SIG-M5 treated with dmso at 0.1 percent for 504 hours (cell line): Measurements from ENCODE around the gene KCNK5.

Source experiments
- DNase-seq: peaks from one replicate; lab custom pipeline; 2025; ENCODE audit not compliant: unreplicated experiment; lab: John Stamatoyannopoulos, UW

The KCNK5 gene

DNA sequence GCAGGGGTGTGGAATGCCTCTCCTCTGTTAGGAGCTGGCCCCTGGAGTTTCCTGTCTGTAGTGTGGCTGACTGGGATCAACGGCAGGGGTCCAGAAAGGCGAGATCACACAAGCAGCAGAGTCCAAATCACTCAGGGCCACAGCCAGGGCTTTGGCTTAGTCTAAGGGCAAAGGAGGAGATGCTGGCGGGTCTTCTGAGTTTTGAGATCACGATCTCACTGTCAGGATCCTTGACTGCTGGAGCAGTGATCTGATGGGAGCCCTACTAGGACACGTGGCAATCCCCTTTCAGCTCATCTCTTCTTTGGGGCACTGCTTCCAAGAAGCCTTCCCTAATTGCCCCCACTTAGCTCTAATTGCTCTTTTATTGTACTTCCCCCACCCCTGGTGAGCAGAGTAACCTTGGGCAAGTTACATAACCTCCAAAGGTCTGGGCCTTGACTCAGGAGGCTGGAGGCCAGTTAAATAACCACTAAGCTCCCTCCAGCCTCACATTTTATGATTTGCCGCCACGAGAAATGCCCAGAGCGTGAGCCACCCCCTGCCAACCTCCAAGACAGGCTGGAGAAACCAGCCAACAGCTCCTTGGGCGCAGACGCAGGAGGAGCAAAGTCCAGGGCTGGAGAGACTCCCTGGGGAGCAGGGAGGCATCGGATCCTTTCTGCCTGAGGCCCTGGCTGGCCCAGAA is 12.0 kb downstream of the KCNK5 start:
- no peak for DNase-seq

DNA sequence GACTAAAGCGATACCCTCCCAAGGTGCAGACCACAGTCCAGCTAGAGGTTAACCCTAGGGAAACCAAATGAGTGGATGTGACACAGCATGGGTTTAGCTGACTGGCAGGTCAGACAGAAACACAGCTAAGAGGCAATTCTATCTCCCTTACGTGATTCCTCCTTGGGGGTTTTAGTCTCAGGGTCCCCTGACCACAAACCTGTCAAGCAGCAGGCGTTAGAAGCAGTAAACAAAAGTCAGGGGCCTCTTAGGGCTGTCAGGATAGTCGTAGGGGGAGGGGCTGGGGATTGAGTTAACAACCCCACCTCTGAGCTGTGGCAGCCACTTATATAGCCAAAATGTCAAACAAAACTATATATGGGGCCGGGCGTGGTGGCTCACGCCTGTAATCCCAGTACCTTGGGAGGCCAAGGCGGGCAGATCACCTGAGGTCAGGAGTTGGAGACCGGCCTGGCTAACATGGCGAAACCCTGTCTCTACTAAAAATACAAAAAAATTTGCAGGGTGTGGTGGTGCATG is 13.6 kb downstream of the KCNK5 start:
- DNase-seq = no peak

DNA sequence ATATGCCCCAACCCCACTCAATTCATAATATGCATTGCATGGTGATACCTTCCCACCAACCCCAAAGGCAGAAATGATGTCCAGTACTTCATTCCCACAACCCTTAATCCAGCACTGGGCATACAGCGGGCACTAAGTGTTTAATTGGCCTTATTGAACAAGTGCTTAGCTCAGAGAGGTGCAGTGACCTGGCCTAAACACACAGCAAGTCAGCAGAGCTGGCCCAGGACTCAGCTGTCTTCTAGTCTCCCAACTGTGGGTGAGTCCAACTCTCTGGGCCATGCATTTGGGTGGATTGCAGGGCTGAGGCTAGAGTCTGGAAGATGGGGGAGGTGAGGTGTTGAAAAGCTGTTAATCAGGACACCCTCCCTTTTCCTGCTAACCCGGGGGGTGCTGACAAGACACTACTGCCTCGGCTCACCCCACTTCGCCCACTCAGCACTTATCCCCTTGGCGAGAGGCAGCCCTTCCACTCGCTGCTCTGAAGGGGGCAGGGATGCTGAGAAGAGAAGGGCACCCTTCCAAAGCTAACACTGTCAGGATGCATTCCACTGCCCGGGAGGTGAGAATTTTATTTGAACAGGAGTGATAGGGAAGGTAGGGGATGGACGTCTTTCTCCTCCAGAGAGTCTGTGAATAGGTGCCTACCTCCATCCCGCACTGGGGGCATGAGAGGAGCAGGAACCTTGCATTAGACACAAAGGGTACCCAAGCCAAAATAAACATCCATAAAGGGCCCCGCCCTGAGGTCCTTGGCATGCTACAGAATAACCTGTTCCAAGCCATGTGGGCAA is 14.2 kb downstream of the KCNK5 start:
- no peak for DNase-seq

DNA sequence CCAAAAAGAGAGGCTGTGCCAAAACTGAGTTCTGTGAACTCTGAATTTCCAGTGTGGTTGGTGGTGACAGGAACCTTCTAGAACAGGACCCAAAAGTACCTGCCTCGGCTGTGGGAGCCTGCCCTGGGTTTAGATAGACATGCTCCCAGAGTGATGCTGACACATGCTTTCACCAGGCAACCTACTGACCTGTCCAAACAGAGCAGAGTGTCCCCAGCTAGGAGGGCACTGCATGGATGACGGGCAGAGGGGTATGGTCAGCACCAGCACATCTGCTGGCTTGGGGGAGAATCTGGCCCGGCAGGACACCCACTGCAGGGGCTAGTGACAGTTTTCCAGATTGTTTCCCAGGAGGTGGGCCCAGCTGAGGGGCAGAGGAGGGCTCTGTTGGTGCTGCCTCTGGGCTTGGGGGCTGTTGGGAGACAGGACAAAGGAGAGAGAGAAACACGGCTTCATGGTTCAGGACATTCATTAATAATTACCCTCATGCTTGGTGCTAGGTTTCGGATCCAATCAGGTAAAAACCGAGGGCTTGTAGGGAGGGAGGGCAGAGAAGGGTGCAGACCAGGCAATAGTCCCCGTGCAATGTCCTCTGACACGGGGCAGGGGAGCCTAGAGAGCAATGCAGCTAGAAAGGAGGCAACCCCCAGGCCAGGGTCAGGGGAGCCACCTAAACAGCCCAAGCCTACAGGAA is 15.0 kb downstream of the KCNK5 start:
- DNase-seq = no peak

DNA sequence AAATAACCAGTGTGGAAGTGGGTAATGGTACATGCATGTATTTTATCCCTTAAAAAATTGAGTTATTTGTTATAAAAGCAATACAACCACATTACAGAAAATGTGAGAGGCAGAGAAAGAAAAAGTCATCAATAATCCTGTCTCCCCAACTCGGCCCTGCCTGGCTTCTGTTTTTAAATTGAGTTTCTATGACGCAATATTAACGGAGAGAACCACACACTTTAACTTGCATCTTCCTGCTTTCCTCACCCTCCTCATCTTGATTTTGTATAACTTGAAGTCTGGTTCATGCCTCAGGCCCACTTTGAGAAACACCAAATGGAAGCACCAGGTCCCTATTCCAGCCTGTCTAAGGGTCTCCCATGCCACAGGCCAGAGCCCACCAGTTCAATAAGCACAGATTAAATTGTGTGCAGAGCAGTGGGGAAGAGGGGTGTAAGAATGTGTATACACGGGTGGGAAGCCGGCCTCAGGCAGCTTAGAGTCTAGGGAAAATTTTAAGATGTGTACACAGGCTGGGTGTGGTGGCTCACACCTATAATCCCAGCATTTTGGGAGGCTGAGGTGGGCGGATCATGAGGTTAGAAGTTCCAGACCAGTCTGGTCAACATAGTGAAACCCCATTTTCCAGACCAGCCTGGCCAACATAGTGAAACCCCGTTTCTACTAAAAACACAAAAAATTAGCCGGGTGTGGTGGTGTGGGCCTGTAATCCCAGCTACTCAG is 15.9 kb downstream of the KCNK5 start:
- peak; percentile 70 for DNase-seq

DNA sequence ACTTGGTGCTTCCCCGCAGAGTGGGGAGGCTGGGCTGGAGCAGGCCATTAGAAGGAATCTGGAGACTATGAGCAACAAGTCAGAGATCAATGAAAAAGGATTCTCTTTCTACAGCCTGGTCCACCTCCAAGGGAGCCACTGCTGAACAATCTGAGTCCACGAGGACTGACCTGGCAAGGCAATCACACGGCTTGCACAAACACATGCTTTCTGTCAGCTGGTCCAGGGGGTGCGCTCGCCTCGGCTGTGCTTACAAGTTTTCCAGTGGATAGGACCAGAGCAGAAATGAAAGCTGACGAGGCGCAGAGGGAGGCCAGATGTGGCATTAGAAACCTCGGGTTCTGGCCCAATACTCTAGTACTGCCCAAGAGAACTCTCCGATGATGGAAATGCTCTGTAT is 18.1 kb downstream of the KCNK5 start:
- no peak for DNase-seq

DNA sequence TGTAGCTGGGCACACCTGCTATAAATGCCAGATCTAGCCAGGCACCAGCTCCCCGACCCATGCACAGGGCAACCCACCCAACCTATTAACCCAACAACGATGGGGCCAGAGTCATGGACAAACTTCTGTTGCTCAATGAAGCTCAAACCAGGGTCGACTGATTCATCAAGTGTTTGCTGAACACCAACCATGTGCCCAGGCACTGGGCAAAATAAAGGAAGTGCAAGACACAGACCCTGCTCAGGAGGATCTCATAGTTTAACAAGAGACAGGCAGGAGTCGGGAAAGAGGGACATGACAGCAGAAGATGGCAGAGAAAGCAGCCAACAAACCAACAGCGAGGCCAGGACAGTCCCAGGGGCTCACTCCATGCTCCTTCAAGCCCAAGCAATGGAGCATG is 18.8 kb downstream of the KCNK5 start:
- peak; percentile 66 for DNase-seq

DNA sequence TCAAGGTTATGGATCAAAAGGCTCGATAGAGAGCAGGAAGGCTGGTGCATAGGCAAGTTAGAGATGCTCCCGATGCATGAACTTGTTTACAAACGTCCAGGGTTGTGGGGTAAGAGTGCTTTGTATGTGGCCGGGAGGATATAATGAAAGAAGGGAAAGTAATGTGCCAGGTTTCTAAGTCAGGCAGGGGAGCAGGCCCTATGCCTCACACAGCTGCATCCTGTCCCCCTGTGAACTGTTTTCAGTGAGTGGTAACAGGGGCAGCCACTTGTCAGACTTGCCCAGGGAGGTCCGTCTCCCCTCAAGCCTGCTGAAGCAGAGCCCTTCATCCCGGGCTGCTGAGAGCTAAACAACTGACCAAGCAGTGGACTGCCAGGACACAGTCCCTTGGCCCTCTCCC is 19.4 kb downstream of the KCNK5 start:
- peak; percentile 9 for DNase-seq

DNA sequence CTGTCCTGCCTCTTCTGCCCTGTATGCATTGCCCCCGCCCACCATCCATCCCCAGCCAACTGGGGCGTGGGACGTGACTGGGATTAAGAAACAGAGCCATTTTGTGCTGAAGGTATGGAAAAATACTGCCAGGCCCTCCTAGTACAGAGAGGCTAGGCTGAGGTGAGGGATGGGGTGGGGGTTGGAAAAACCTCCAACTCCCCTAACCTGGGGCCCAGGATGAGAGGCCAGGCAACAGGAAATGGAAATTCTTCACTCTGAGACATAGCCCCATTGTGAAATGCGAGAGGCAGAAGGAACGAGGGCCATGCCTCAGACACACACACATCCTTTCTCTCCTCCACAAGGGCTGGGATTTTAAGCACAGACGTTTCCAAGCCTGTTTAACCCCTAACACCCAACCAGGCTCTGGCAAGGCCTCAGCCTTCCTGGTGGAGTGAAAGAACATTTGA is 19.9 kb downstream of the KCNK5 start:
- peak; percentile 57 for DNase-seq

DNA sequence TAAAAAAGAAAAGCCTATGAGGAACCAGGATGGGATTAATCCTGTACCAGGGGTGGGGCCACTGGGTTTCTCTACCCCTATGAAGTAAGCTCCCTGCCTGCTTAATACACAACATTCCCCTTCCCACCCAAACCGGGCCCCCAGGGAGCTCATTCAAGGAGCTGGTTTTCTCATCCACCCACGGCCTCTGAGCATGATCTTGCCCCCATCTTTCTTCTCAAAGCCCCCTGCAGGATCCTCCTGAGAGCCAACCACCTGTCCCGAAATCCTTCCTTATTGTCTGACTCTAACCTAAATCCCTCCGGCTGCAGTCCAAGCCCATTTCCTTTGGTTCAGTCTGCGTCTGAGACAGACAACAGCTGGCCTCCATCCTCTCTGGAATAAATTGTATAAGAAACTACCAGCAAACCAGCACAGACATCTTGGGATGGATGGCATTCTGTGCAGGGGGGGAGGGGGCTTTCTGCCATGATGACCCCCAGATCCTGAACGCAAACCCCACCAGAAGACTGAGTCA is 21.0 kb downstream of the KCNK5 start:
- DNase-seq = no peak

DNA sequence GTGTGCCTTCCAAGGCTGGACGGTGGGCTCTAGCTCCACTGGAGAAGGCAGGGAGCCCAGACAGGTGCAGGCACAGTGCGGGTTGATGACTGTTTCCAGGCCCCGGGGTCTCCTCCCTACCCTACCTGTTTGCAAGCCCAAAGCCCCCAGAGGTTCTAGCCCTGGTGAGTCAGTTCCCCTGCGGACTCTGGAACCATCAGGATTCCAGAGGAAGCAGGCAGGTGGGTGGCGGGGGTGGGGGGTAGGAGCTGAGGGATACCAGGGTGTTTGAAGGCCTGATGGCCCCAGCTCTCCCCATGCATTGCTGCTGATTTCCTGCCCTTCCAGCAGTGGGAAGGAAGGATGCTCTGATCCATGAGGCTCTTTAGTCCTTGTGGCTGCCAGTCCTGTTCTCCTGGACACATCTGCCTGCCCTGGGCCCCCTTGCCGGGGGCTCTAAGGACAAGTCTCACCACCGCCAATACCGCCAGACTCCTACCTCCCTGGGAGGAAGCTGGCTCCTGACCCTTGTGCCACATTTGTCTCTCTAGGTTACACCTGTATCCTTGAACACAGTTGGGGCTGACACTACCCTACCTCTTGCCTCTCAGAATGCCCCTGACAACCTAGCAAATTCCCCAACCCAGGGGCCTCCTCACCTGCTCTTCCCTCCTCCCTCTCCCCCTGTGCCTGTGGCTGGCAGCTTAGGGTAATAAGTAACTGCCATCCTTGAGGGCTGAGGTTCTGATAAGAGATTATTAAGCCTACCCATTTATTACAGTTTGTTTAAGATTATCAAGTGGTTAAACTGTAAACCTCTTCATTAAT is 21.7 kb downstream of the KCNK5 start:
- DNase-seq = no peak

DNA sequence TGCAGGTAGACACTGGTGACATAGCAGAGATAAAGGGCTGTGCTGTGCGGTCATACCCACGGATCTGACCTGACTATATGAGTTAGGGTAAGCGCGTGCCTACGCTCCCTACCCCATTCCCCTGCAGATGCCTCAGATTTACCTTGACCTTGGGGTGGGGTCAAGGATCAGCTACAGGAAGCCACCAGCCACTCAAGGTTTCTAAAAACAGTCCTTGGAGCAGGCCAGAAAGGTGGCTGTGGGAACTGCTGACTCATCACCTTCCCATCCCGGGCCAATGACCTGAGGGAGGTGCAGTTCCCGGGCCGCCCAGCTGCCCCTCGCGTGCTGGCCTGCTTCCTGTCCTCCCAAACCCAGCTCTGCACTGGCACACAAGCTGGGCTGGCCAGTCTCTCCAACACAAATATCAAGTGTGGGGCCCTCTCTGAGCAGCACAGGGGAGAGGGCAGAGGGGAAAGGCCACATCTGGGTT is 23.0 kb downstream of the KCNK5 start:
- DNase-seq = no peak

DNA sequence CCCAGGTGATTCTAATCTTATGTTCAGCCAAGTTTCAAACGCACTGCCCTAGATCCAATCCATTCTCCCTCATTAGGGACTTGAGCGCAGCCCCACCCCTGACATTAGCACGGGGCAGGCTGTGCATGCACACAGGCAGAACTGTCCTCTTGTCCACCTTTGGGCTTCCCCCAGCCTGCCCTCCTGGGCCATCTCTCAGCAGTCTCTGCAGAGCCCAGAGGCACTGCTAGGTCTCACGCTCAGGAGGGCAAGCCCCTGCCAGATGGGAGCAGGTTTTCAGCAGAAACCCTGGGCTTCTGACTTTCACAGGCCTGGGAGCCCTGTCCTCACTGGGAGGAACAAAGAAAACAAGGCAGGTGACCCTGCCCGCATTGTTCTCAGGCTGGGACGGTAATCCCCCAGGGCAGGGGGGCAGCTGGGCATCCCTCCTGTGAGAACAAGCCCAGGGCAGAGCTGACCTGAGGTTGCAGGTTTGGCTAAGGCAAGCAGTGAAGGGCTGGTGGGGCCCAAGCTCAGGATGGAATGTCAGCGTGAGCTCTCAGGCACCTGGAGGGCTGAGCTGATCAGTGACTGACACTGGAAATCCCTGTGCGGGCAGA is 24.5 kb downstream of the KCNK5 start:
- no peak for DNase-seq

DNA sequence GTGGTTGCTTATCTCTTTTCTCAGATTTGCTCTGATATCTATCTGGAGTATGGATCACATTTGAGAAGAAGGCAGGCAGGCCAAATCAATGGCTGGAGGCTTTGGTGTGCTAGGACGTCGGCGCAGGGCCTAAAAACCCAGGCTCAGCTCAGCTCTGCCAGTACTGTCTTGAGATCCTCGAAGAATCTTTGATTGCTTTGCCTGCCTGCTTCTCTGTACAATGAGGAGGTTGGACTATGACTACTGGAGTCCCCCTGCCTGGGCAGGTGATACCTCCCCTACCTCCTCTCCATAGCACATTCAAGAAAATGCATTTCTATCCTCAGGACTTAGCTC is 25.1 kb downstream of the KCNK5 start:
- no peak for DNase-seq

DNA sequence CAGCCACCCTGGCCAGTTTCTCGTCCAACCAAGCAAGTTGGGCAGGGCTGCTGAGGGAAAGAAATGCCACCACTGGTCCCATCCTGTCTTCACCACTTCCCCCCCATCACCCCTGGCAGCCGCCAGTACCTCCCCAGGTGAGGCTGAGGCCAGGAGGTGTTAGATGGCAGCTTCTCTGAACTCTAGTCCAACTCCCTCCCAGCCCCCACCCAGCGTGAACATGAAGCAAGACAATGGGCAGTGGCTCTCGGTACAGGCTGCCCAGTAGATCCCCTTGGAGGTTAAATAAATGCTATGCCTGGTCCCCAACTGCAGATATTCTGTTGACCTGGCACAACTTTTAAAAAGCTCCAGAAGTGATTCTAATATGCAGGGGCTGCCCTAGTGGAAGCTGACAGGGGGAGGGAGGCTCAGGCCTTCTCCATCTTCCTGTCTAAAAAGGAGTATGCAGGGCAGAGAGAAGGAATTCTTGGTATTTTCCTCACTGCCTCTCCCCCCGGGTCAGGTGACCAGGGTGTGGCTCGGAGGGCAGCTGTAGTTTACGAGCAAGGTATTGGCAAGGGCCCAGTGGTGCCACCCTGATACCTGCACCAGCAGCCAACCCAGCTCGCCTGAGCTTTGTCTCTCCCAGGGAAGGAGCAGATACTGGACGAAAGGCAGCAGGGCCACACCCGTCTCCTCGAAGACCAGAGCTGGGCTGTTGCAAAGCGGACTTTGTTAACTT is 25.7 kb downstream of the KCNK5 start:
- DNase-seq = peak; percentile 29

DNA sequence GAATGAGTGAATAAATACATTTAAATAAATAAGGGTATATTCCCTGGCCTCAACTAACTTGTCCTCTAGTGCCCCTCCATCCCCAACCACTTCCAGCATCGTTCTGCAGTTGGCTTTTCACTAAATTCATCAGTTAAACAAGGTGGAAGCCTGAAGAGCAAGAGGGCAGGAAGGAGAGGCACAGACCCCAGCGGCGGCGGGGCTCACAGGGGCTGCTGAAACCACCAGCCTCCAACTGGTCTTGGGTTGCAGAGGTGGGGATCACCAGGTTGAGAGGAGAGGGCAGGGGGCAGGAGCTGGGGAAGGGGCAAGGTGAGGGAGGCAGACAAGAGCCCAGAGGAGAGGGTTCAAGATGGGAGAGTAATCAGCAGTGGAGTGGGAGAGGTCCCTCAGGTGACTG is 27.1 kb downstream of the KCNK5 start:
- DNase-seq = no peak

DNA sequence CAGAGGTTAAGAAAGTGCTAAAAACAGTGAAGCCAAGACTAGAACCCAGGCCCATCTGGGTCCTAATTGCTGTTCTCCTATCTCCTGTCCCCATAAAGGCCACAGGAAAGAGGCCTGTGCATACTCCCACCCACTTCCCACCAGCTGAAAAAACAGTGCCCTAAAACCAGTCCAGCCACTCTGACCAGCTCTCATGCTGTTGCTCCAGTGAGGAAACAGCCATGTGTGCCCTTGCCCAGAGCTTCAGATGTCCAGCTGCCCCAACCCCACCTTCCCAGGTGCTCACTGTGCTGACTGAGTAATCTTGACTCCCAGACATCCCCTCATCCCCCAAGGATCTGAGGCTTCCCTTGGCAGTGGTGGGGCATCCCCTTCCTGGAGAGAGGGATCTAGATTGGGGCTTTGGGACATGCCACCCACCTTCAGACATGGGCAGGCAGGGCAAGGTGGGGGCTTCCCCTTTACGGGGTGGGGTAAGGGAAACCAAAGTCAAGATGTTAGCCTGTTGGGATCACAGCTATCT is 28.7 kb downstream of the KCNK5 start:
- no peak for DNase-seq

DNA sequence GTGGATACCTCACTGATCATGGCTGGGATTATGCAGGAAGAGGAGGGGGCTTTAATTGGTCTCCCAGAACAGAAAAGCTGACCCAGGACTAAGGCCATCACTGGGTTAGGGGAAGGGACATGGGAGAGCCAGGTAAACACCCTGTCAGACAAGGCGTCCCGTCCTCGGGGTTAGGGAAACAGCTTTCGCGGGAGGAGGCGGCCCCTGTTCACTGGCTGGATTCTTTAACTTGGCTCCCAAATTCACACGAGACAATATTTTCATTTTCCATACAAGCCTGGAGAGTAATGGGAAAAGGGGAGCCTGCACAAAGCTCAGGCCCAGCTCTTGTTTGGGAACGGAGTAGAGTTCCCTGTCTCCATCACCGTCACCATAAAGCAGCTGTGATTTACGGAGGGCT is 29.3 kb downstream of the KCNK5 start:
- DNase-seq = no peak
